HL-60 (cell line): ENCODE results near the gene DTNBP1.

ENCODE experiments used
- DNase-seq, 2 experiments: peaks; one replicate each; pipeline ENCODE4 v3.0.0-alpha.2; 2010 to 2020; ENCODE audit warnings: low read depth in 1 of 2, low spot score in 1 of 2
- H3K27ac ChIP-seq: fragments of 250-450 bp; sonication (Bioruptor Pico); replicated peaks from 2 replicates; pipeline ENCODE4 v1.5.1; 2020; ENCODE audit warnings: mild to moderate bottlenecking, moderate library complexity
- H3K27me3 ChIP-seq: fragments of 250-450 bp; sonication (Bioruptor Pico); 2 replicates; pipeline ENCODE4 v1.5.1; 2021; ENCODE audit warnings: mild to moderate bottlenecking, moderate library complexity; ENCODE audit not compliant: insufficient read depth, poor library complexity, severe bottlenecking
- H3K4me3 ChIP-seq: replicated peaks from 2 replicates; pipeline ENCODE4 v1.5.1; 2011; ENCODE audit warnings: mild to moderate bottlenecking, control low read depth, low read length; ENCODE audit not compliant: insufficient read depth
- GABPA ChIP-seq: IDR thresholded peaks from 2 replicates; pipeline ENCODE4 v1.6.1; 2012; ENCODE audit warnings: low read depth
- POLR2AphosphoS5 ChIP-seq: IDR thresholded peaks from 2 replicates; pipeline ENCODE4 v1.6.1; 2012; ENCODE audit warnings: low read depth
- SPI1 ChIP-seq: IDR thresholded peaks from 2 replicates; pipeline ENCODE4 v1.6.1; 2012; ENCODE audit warnings: low read depth, mild to moderate bottlenecking, borderline replicate concordance
- TF ChIP-seq, protein P1 (sequence below): IDR thresholded peaks from one replicate; pipeline ENCODE4 v1.5.1; 2011; ENCODE audit warnings: low read length, control low read depth, inconsistent platforms; ENCODE audit not compliant: insufficient read depth
- TF ChIP-seq, protein P2 (sequence below): IDR thresholded peaks from 2 replicates; pipeline ENCODE4 v1.6.1; 2012; ENCODE audit warnings: low read depth; ENCODE audit not compliant: insufficient replicate concordance

Gene DTNBP1

DNA sequence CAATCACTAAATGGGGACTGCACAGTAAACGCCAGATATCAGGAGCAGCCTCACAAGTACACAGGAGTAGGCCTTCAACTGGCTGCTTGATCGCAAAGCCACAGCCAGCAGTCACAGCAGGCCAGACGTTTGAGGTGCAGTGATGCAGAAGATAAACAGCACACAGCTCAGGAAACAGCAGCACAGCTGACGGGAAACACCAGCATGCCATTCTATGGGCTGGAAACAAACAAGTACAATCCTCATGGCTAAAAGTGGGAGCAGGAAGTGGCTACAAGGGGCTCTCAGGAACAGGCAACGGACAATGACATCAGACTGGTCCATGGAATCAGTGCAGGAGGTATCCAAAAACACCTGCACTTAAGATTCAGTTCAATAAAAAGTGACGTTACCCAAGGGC is 111.0 kb downstream of the DTNBP1 start:
- TF ChIP-seq, protein P1, sequence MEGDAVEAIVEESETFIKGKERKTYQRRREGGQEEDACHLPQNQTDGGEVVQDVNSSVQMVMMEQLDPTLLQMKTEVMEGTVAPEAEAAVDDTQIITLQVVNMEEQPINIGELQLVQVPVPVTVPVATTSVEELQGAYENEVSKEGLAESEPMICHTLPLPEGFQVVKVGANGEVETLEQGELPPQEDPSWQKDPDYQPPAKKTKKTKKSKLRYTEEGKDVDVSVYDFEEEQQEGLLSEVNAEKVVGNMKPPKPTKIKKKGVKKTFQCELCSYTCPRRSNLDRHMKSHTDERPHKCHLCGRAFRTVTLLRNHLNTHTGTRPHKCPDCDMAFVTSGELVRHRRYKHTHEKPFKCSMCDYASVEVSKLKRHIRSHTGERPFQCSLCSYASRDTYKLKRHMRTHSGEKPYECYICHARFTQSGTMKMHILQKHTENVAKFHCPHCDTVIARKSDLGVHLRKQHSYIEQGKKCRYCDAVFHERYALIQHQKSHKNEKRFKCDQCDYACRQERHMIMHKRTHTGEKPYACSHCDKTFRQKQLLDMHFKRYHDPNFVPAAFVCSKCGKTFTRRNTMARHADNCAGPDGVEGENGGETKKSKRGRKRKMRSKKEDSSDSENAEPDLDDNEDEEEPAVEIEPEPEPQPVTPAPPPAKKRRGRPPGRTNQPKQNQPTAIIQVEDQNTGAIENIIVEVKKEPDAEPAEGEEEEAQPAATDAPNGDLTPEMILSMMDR: no peak
- TF ChIP-seq GABPA: no peak
- TF ChIP-seq, protein P2, sequence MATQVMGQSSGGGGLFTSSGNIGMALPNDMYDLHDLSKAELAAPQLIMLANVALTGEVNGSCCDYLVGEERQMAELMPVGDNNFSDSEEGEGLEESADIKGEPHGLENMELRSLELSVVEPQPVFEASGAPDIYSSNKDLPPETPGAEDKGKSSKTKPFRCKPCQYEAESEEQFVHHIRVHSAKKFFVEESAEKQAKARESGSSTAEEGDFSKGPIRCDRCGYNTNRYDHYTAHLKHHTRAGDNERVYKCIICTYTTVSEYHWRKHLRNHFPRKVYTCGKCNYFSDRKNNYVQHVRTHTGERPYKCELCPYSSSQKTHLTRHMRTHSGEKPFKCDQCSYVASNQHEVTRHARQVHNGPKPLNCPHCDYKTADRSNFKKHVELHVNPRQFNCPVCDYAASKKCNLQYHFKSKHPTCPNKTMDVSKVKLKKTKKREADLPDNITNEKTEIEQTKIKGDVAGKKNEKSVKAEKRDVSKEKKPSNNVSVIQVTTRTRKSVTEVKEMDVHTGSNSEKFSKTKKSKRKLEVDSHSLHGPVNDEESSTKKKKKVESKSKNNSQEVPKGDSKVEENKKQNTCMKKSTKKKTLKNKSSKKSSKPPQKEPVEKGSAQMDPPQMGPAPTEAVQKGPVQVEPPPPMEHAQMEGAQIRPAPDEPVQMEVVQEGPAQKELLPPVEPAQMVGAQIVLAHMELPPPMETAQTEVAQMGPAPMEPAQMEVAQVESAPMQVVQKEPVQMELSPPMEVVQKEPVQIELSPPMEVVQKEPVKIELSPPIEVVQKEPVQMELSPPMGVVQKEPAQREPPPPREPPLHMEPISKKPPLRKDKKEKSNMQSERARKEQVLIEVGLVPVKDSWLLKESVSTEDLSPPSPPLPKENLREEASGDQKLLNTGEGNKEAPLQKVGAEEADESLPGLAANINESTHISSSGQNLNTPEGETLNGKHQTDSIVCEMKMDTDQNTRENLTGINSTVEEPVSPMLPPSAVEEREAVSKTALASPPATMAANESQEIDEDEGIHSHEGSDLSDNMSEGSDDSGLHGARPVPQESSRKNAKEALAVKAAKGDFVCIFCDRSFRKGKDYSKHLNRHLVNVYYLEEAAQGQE: no peak
- TF ChIP-seq SPI1: no peak
- no peak for TF ChIP-seq POLR2AphosphoS5
- no peaks in the 10 kb centered on the region for H3K27me3 ChIP-seq
- DNase-seq: no peak
- no peak overlapping the region for H3K27ac ChIP-seq
- H3K4me3 ChIP-seq: no peak overlapping the region

DNA sequence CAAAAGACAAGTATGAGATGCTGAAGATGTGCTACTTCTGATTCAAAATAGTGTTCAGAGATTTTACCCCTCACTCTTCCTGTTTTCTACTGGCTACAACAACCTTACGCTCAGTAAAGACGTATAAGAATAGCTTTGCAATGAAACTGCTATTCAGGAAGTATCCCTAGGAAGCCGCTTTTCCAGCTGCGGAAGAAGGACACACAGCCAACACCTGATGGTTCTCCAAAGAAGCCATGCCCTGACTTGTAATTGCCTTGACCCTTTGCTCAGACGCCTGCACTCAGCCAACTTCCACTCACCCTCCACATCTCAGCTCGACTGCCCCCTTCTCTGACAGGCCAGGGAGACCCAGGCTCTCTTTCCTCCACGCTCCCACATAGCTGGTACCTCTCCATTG is 111.6 kb downstream of the DTNBP1 start:
- TF ChIP-seq, protein P1: no peak
- TF ChIP-seq POLR2AphosphoS5: no peak
- TF ChIP-seq, protein P2: no peak
- no peak for TF ChIP-seq GABPA
- no peak for TF ChIP-seq SPI1
- H3K27me3 ChIP-seq: no peaks in the 10 kb centered on the region
- DNase-seq: no peak
- no peak overlapping the region for H3K27ac ChIP-seq
- H3K4me3 ChIP-seq: no peak overlapping the region

DNA sequence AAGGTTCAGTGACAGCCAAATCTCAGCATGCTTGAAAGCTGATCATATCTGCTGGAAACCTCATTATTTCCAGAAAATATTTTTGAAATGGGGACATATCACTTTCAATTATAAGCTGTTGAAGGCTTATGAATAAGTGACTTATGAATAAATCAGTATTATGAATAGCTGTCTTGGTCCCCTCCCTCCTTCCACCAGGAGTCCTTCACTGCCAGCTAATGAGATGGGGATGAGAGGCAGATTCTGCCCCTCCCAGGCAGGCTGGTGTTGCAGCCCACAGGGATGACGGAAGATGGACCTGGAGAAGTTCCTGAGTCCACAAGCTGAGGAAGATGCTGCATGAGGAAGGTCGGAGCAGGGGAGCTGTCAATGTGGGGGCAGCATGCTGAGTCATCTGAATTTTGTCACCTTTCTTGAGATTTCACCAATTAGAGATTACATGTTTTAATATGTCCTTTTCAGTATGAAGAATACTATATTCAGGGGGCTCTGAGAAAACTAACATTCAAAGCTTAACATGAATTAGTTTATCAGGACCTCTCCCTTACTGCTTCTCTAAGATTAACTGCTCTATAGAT is 112.2 kb downstream of the DTNBP1 start:
- no peak for TF ChIP-seq GABPA
- no peak for TF ChIP-seq SPI1
- no peak for TF ChIP-seq POLR2AphosphoS5
- TF ChIP-seq, protein P1: no peak
- TF ChIP-seq, protein P2: no peak
- H3K4me3 ChIP-seq: no peak overlapping the region
- no peak for DNase-seq
- no peaks in the 10 kb centered on the region for H3K27me3 ChIP-seq
- no peak overlapping the region for H3K27ac ChIP-seq
